Mononuclear cell (primary cell): Measurements from ENCODE around the gene TPTE. TPM values are rescaled to one million over a fixed set of nuclear protein-coding genes. Genes with fewer than 3 reads are reported as not detected.
"Not testable (repeated sequence)": the region's sequence is repeated elsewhere in the genome, so short reads cannot be mapped to it uniquely, and the experiment has no call there.

ENCODE experiments used
- H3K27me3 ChIP-seq: 2 replicates; pipeline ENCODE4 v1.6.0; 2011; ENCODE audit warnings: low read length, control low read depth; ENCODE audit not compliant: insufficient read depth
- H3K4me1 ChIP-seq: 2 replicates; pipeline ENCODE4 v1.5.1; 2011; ENCODE audit warnings: mild to moderate bottlenecking, low read length, control low read depth; ENCODE audit not compliant: insufficient read depth
- H3K4me3 ChIP-seq: 2 replicates; pipeline ENCODE4 v1.5.1; 2011; ENCODE audit warnings: mild to moderate bottlenecking, low read length, moderate library complexity
- H3K9me3 ChIP-seq: 2 replicates; pipeline ENCODE4 v1.5.1; 2011; ENCODE audit warnings: low read depth, mild to moderate bottlenecking, control low read depth, low read length
- total RNA-seq: library from RNA; depleted of rRNA; stranded (reverse); fragments of >200 nt; gene quantifications from one replicate; pipeline ENCODE4 v1.2.3, GENCODE V29; 2012

Gene TPTE
- total RNA-seq, 1 donor, result not detected

- H3K4me3 ChIP-seq, result no peak overlapping the region
- no peaks in the 10 kb centered on the region for H3K4me1 ChIP-seq
- H3K27me3 ChIP-seq, result no peaks in the 10 kb centered on the region
- H3K9me3 ChIP-seq, result peaks cover 6% of the 10 kb centered on the region
Measured at GRCh38 chr21:10640446-10640845, 119.1 kb downstream of the TPTE start.

- Histone ChIP-seq H3K4me3 (no peak overlapping the region), H3K4me1 (no peaks in the 10 kb centered on the region), H3K9me3 (peaks cover 6% of the 10 kb centered on the region), H3K27me3 (no peaks in the 10 kb centered on the region)
Measured at GRCh38 chr21:10641107-10641506, 119.7 kb downstream of the TPTE start.

- not testable (repeated sequence) for H3K4me1 ChIP-seq, H3K4me3 ChIP-seq, H3K27me3 ChIP-seq
- H3K9me3 ChIP-seq, result peaks cover 15% of the 10 kb centered on the region
Measured at GRCh38 chr21:10645667-10646066, 124.3 kb downstream of the TPTE start.

GRCh38 chr21:10649350-10650149 lies 128.2 kb downstream of the TPTE start:
- not testable (repeated sequence) for H3K27me3 ChIP-seq, H3K4me3 ChIP-seq, H3K4me1 ChIP-seq
- H3K9me3 ChIP-seq, result peaks cover 15% of the 10 kb centered on the region

- peaks cover 15% of the 10 kb centered on the region for H3K9me3 ChIP-seq
- H3K4me1 ChIP-seq, H3K27me3 ChIP-seq, H3K4me3 ChIP-seq: not testable (repeated sequence)
Measured at GRCh38 chr21:10650297-10650696, 128.9 kb downstream of the TPTE start.
